CD4-positive, alpha-beta T cell treated with Interleukin-17A for 4 hours (primary cell): ENCODE measurements around the gene KCNA5.

Source experiments
- DNase-seq: peaks from one replicate; pipeline ENCODE4 v3.0.0-alpha.2; 2020; ENCODE audit warnings: mixed read lengths

KCNA5 gene

DNA sequence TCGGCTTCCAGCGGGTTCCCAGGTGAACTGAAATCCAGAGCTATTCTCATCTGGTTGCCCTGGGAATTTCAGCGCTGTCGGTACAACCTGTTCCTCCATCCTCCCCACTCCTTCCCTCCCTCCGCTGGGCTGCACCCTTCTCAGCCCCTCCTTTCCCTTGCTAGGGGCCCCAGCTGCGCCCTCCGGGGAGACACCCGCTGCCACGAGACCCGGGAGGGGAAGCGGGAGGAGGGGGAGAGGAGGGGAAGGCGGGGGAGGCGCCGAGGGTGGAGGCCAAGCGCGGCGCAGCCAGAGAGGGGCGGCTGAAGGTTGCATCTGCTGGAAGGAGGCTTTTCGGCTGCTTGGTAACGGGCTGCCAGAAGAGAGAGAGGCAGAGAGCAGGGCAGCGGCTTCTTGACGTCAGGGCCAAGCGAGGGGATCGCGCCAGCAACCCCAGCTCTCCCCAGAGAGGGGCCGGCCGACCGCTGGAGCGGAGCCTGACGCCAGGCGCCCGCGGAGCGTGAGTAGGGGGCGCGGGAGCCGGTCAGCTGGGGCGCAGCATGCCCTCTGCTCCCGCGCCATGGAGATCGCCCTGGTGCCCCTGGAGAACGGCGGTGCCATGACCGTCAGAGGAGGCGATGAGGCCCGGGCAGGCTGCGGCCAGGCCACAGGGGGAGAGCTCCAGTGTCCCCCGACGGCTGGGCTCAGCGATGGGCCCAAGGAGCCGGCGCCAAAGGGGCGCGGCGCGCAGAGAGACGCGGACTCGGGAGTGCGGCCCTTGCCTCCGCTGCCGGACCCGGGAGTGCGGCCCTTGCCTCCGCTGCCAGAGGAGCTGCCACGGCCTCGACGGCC is at the start of gene KCNA5:
KCNA5 (plus strand) TSS at position 291 of the 831 bp plus-strand sequence; CDS start at position 560, 269 bp downstream.
- no peak for DNase-seq

DNA sequence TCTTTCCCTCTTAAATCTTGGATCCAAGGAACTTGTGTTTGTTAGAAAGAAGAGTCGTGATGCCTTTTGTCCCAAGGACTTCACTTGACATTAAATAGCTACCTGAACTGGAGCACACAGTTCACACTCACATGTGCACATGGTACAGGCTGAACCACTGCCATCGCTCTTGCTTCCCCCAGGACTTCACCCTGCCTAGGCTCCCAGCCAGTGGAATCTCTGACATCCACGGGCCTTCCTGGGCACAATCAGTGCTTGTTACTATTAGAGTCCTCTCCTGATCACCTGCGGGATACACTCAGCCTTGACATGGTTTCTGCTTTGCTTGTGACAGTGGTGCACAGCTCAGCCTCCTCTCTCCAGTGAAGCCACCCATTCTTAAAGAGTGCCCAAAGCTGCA is 49.1 kb upstream of the KCNA5 start:
- no peak for DNase-seq

GRCh38 chr12:4996714-4997113 is 47.0 kb upstream of the KCNA5 start:
- DNase-seq, result no peak

DNA sequence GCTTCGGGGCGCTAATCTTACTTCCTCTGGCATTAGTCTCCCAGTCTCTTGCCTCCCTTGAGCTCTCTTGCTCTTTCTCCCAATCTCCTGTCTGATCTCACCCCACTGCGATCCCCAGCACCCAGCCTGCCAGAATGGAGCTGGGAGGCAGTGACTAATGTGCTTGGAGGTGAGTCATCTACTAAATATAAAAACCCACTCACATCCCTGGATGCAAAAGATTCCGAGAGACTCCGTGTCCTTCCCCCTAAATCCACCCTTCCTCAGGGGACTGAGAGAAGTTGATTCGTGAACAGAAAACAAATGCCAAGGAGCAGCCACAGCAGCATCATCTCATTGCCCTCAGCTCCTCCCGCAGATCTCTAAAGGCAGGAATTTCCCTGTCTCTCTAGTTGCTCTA is 45.7 kb upstream of the KCNA5 start:
- DNase-seq, result no peak

DNA sequence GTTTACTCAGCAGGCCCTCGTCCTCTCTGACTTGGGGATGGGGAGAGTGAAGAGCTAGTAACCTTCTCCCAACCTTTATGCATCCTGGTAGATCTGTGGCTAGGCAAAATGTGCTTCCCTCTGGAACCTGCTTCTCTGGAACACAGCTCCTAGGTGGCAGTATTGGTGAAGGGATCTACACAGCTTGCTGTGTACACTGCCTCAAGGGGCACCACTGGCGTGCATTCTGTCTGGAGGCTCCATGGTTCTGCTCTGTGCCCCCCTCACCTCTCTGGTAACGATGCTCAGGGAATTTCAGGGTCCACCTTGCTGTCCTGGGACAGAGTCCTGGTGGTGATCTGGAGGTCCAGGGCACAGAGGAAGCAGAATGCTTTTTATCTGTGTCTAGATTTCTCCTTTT is 43.5 kb upstream of the KCNA5 start:
- DNase-seq, result no peak

- DNase-seq, result no peak
Measured at GRCh38 chr12:5000658-5001385, 42.9 kb upstream of the KCNA5 start.

- peak; percentile 15 for DNase-seq
Measured at GRCh38 chr12:5003025-5003666, 40.5 kb upstream of the KCNA5 start.

DNA sequence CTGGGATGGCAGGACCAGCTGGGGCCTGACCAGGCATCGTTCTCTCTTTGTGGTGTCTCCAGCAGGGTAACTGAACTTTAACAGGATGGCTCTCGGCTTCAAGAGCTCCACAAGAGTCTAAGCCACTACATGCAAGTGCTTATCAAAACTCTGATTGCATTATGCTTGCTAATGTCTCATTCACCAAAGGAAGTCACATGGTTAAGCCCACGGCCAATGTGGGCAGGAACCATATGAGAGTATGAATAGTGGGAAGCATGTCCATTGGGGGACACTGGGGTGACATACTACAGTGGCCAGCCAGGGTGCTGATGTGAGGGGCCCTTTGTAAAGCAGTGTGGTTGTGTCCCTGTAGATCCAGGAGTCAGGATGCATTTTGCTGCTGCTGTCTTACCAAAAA is 35.0 kb upstream of the KCNA5 start:
- DNase-seq, result no peak

GRCh38 chr12:5010151-5010550 is 33.5 kb upstream of the KCNA5 start:
- DNase-seq, result no peak

DNA sequence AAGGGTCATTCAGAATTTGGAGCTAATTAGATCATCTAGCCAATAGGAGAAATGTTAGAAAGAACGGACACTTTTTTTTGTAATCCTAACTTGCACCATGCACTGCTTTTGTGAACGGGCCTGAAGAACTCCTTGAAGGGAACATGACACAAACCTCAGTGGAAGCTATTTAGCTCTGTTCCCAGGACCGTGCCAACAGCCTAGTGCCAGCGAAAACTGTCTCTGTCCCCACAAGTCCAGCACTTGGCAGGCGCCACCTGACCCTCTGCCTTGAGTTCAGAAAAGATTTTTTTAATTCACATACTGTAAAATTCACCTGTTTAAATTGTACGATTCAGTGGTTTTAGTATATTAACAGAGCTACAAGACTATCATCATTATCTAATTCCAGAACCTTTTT is 31.3 kb upstream of the KCNA5 start:
- no peak for DNase-seq

GRCh38 chr12:5013266-5013730 is 30.4 kb upstream of the KCNA5 start:
- DNase-seq, result no peak

DNA sequence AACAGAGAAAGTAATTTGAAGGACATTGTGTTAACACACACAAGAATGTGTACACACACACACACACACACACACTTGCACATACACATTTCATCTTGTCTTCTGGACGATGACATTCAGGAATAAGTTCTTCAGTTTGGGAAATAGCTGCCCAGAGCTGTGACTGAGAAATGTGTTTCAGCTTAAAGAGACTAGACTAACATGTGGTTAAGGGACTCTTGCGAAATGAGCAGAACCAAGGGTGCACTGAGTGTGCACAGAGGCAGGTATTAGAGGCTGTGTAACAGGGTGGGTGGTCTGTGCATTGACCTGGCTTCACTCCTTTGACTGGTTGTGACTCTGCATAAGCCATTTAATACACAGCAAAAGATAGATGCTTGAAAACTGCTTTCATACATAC is 29.4 kb upstream of the KCNA5 start:
- DNase-seq, result no peak

DNA sequence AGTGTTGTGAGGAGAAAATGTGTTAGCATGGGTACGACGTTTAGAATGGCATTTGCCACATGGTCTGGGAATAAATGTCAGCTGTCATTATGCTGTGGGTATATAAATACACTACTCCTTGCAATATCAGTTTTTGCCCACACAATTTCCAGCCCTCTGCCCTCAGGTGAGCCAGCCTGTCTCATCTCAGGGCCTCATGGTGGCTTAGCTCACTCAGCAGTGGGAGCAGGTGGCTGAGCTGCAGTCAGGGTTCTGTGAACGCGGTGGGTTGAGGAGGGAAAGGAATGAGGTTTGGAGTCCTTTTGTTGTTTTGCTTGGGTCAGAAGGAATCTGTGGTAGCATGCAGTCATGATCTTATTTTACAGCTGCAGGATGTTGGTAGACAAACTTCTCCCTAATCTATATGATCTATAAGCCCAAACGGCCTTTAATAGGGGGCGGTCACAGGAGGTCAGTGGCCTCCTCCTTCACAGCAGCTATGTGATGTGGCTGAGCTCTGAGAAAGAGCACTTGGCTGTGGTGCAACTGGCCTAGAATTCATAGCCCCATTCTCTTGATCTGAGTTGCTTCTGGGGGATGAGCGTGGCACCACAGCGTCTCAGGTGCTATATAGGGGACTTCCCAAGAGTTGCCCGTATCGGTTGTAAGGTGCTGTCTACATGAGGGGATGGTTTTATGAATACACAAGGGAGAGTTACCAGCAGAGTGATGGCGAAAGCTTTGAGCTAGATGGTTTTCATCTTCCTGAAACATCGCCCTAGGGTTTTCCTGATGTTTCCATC is 27.8 kb upstream of the KCNA5 start:
- no peak for DNase-seq

- DNase-seq, result no peak
Measured at GRCh38 chr12:5016526-5016925, 27.2 kb upstream of the KCNA5 start.

GRCh38 chr12:5017638-5018348 is 25.9 kb upstream of the KCNA5 start:
- no peak for DNase-seq

GRCh38 chr12:5018677-5019076 is 25.0 kb upstream of the KCNA5 start:
- DNase-seq, result no peak

DNA sequence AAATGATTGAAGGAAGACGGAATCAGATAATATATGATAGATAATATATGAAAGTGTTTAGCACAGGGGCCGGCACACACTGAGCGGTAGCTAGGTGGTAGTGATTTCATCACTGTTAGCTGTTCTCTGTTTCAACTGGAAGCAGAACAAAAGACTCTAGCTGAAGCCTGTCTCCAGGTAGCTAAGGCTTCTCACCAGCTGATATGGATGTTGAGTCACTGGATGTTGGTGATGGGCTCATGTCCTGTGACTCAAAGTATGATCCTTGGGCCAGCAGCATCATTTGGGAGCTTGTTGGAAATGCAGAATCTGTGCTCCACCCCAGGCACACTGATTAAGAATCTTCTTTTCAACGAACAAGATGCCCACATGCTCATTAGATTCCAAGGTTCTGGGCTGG is 21.7 kb upstream of the KCNA5 start:
- no peak for DNase-seq

- peak; percentile 42 for DNase-seq
Measured at GRCh38 chr12:5022465-5023061, 21.1 kb upstream of the KCNA5 start.

- DNase-seq, result no peak
Measured at GRCh38 chr12:5023842-5024241, 19.8 kb upstream of the KCNA5 start.

GRCh38 chr12:5026342-5026938 is 17.2 kb upstream of the KCNA5 start:
- no peak for DNase-seq
